Natural killer cell treated with Interleukin-12 subunit alpha and Interleukin-12 subunit beta and Interleukin-15 and Interleukin-18, amount 100 ng/mL, for 72 hours (primary cell): ENCODE measurements around the gene MRPS34. TPM values are rescaled to one million over a fixed set of nuclear protein-coding genes. Genes with fewer than 3 reads are reported as not detected.

Source experiments
- ATAC-seq, 2 donors: fragments of 150-1000 bp; cut with Tn5 transposase in 1 of 2; sonication (Bioruptor Pico), chemical (Tn5 transposase) in 1 of 2; 2 replicates each; pipeline ENCODE4 v1.10.0; 2021
- DNase-seq: peaks from one replicate; pipeline ENCODE4 v3.0.0; 2022; ENCODE audit warnings: low spot score
- H3K27ac Mint-ChIP-seq, 2 donors: 1 replicate in 1 of 2; 2 replicates in 1 of 2; pipeline ENCODE4 v1.8.0; 2022; ENCODE audit warnings: mixed read lengths in 2 of 2, mild to moderate bottlenecking in 1 of 2, moderate library complexity in 1 of 2
- H3K27me3 Mint-ChIP-seq, 2 donors: 1 replicate in 1 of 2; 2 replicates in 1 of 2; pipeline ENCODE4 v1.8.0; 2022; ENCODE audit warnings: mixed read lengths in 2 of 2
- H3K36me3 Mint-ChIP-seq: one replicate; pipeline ENCODE4 v1.8.0; 2022; ENCODE audit warnings: mixed read lengths
- H3K4me1 Mint-ChIP-seq, 2 donors: 1 replicate in 1 of 2; 2 replicates in 1 of 2; pipeline ENCODE4 v1.8.0; 2022; ENCODE audit warnings: low read depth in 2 of 2, mixed read lengths in 2 of 2, mild to moderate bottlenecking in 1 of 2
- H3K4me3 Mint-ChIP-seq: one replicate; pipeline ENCODE4 v1.8.0; 2022; ENCODE audit warnings: mixed read lengths
- H3K9me3 Mint-ChIP-seq: 2 replicates; pipeline ENCODE4 v1.8.0; 2022; ENCODE audit warnings: mixed read lengths
- total RNA-seq, 2 donors: library from RNA; stranded (reverse); gene quantifications; one replicate each; pipeline ENCODE4 v1.2.3, GENCODE V29; 2022

Gene MRPS34
- total RNA-seq, 2 donors from 2014 or later: 98.1 to 192 TPM

DNA sequence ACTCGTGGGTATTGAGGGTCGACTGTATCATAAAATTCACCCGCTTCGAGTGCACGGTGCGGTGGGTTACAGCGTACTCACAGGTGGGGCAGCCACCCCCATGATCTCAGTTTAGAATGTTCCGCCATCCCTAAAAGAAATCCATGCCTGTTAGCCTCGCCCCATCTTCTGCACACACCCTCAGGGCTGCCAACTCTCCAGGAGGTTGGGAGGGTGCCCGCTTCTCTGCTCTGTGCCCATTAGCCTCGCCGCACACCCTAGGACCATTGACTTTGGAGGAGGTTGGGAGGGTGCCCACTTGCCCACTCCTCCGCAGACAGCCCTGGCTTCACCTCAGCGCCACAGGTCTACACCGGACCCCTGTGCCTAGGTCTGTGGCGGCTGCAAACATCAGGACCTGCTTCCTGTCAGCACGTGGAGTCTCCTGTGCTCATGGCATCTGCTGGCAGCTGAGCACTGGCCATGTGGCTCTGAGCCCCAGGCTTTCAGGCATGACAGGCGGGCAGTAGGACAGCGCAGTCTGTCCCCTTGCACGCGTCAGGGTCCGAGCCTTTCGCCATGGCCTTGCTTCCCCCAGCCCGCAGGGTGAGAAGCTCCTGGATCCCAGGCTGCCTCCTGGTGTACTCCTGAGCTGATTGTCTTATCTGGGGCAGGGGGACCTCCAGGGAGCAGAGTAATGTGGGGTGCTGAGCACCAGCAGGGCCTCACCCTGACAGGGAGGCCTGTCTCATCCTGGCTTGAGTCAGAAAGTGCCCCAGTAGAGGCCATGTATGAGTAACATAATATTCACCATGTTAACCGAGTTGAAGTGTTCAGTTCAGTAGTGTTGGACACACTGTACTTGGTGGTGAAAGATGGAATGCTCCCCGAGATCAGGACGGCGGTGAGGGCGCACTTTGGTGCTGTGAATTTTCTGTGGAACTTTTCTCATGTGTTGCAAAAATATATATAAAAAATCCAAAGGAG lies 23.5 kb downstream of the MRPS34 start:
- Mint-ChIP-seq H3K27ac (no peak overlapping the region), H3K4me3 (no peak overlapping the region), H3K36me3 (no peaks in the 10 kb centered on the region), H3K9me3 (no peaks in the 10 kb centered on the region), H3K27me3 (no peaks in the 10 kb centered on the region), H3K4me1 (no peaks in the 10 kb centered on the region)
- ATAC-seq: peak; percentile 18 to 43
- DNase-seq: no peak

- Mint-ChIP-seq H3K4me1 (no peaks in the 10 kb centered on the region), H3K27me3 (no peaks in the 10 kb centered on the region), H3K27ac (no peak overlapping the region), H3K4me3 (no peak overlapping the region), H3K9me3 (no peaks in the 10 kb centered on the region), H3K36me3 (no peaks in the 10 kb centered on the region)
- ATAC-seq (no peak), DNase-seq (no peak)
These were observed 25.0 kb downstream of the MRPS34 start for GRCh38 chr16:1747934-1748333.

DNA sequence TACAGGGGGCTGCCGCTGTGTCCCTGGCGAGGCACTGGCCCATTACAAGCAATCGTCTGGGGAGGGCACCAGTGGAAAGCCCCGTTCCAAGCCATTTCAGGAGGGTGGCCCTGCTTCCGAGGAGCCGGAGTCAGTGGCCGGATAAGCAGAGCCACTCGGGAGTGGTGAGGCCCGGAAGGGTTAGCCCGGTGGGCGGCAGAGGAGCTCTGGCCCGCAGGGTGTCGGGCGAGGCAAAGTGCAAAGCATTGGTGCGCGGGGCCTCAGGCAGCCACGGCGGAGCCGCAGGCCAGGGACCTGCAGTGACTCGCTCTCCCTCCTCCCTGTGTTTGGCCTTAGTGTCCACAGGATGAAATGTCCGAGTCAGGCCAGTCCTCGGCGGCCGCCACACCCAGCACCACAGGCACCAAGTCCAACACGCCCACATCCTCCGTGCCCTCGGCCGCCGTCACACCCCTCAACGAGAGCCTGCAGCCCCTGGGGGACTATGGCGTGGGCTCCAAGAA lies 26.2 kb downstream of the MRPS34 start:
- no peak for ATAC-seq

GRCh38 chr16:1745900-1746692 lies 26.8 kb downstream of the MRPS34 start:
- DNase-seq (no peak), ATAC-seq (no peak)
- Mint-ChIP-seq H3K36me3 (no peaks in the 10 kb centered on the region), H3K27me3 (no peaks in the 10 kb centered on the region), H3K9me3 (no peaks in the 10 kb centered on the region), H3K27ac (no peak overlapping the region), H3K4me1 (no peaks in the 10 kb centered on the region), H3K4me3 (no peak overlapping the region)

More for the DNA sequence above, 26.2 kb downstream of the MRPS34 start:
- Mint-ChIP-seq H3K4me1 (no peaks in the 10 kb centered on the region), H3K36me3 (no peaks in the 10 kb centered on the region), H3K27me3 (no peaks in the 10 kb centered on the region), H3K27ac (no peak overlapping the region), H3K4me3 (no peak overlapping the region), H3K9me3 (no peaks in the 10 kb centered on the region)
- DNase-seq: no peak

DNA sequence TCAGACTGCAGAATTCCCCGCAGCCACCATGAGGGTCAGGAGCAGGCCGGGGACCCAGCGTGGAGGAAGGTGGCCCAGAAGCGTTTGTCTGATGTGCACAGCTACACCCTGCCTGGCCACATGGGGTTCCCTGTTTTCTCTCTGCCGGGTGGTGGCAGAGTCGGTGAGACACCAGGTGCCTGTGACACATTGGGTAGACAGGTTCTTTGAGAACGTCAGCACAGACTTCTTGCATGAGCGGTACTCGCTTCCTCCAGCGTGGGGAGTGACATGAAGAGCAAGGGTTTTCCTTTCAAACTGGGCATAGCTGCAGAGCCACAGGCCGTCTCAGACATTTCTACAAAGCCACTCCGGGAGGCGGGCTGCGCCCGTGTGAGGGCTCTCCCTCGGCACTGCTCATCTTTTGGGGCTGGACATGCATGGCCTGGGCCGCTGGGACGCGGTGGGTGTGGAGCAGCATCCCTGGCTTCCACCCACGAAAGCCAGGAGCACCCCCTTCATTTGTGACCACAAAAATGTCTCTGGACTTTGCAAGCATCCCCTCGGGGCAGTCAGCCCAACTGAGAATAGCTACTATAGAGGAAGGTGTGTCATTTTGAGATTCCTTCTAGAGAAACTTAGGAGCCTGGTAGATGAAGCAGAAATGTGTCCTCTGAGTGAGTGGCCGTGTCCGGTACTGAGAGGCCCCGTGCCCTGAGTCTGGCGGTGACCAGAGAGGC lies 27.6 kb downstream of the MRPS34 start:
- H3K27ac Mint-ChIP-seq: no peak overlapping the region
- no peaks in the 10 kb centered on the region for H3K36me3 Mint-ChIP-seq
- no peaks in the 10 kb centered on the region for H3K4me1 Mint-ChIP-seq
- ATAC-seq (no peak), DNase-seq (no peak)
- H3K4me3 Mint-ChIP-seq: no peak overlapping the region
- H3K27me3 Mint-ChIP-seq: no peaks in the 10 kb centered on the region
- H3K9me3 Mint-ChIP-seq: no peaks in the 10 kb centered on the region

- Mint-ChIP-seq H3K27me3 (no peaks in the 10 kb centered on the region), H3K9me3 (no peaks in the 10 kb centered on the region), H3K36me3 (no peaks in the 10 kb centered on the region), H3K27ac (no peak overlapping the region), H3K4me1 (no peaks in the 10 kb centered on the region), H3K4me3 (no peak overlapping the region)
- DNase-seq (no peak), ATAC-seq (no peak)
These were observed 28.5 kb downstream of the MRPS34 start for GRCh38 chr16:1744338-1744840.

- H3K36me3 Mint-ChIP-seq: no peaks in the 10 kb centered on the region
- no peaks in the 10 kb centered on the region for H3K9me3 Mint-ChIP-seq
These were observed 29.3 kb downstream of the MRPS34 start for GRCh38 chr16:1743376-1744337.

DNA sequence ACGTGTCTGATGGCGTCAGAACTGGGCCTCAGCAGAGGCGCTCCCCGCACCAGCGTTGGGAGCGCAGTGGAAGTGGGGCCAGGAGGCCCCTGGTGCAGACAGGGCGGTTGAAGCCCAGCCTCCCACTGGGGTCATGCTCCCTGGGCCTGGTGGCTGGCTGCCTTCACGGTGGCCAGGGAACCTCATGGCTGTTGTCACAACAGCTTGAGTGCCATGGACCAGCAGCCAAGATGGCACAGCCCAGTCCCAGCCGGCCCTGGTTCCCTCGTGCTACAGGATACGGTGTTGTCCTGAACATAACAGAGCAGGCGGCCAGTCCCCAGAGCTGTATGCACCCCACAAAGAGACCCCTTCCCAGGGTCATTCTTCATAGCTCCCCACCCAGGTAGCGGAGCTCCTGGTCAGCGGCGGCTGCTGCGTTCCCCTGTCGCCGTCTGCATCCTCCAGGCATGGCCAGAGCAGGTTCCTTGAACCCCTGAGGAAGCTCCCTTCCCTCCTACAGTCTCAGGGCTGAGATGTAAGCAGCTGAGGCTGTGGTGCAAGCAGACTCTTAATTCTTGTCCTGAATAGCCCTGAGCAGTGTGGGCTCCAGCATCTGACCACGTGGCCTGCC lies 31.3 kb downstream of the MRPS34 start:
- H3K4me3 Mint-ChIP-seq: no peak overlapping the region
- no peaks in the 10 kb centered on the region for H3K36me3 Mint-ChIP-seq
- no peaks in the 10 kb centered on the region for H3K9me3 Mint-ChIP-seq
- no peak overlapping the region for H3K27ac Mint-ChIP-seq
- DNase-seq (no peak), ATAC-seq (peak in 1 of 2 donors; percentile 21)
- no peaks in the 10 kb centered on the region for H3K27me3 Mint-ChIP-seq
- H3K4me1 Mint-ChIP-seq: no peaks in the 10 kb centered on the region

More at GRCh38 chr16:1743376-1744337, 29.3 kb downstream of the MRPS34 start:
- no peak overlapping the region for H3K27ac Mint-ChIP-seq
- no peaks in the 10 kb centered on the region for H3K4me1 Mint-ChIP-seq
- H3K4me3 Mint-ChIP-seq: no peak overlapping the region
- no peaks in the 10 kb centered on the region for H3K27me3 Mint-ChIP-seq
- no peak for DNase-seq
- no peak for ATAC-seq

GRCh38 chr16:1740781-1741490 lies 32.0 kb downstream of the MRPS34 start:
- H3K27ac Mint-ChIP-seq: no peak overlapping the region
- H3K4me1 Mint-ChIP-seq: no peaks in the 10 kb centered on the region
- H3K9me3 Mint-ChIP-seq: no peaks in the 10 kb centered on the region
- H3K27me3 Mint-ChIP-seq: no peaks in the 10 kb centered on the region
- ATAC-seq (no peak), DNase-seq (no peak)
- no peak overlapping the region for H3K4me3 Mint-ChIP-seq
- no peaks in the 10 kb centered on the region for H3K36me3 Mint-ChIP-seq

GRCh38 chr16:1740234-1740633 lies 32.7 kb downstream of the MRPS34 start:
- Mint-ChIP-seq H3K36me3 (no peaks in the 10 kb centered on the region), H3K9me3 (no peaks in the 10 kb centered on the region), H3K27me3 (no peaks in the 10 kb centered on the region), H3K27ac (no peak overlapping the region), H3K4me3 (no peak overlapping the region), H3K4me1 (no peaks in the 10 kb centered on the region)
- ATAC-seq (peak in 1 of 2 donors; percentile 37), DNase-seq (no peak)

GRCh38 chr16:1734816-1735215 lies 38.1 kb downstream of the MRPS34 start:
- no peak overlapping the region for H3K4me3 Mint-ChIP-seq
- no peaks in the 10 kb centered on the region for H3K36me3 Mint-ChIP-seq
- no peaks in the 10 kb centered on the region for H3K27me3 Mint-ChIP-seq
- H3K27ac Mint-ChIP-seq: no peak overlapping the region
- H3K4me1 Mint-ChIP-seq: no peaks in the 10 kb centered on the region
- ATAC-seq (no peak), DNase-seq (no peak)
- H3K9me3 Mint-ChIP-seq: no peaks in the 10 kb centered on the region

DNA sequence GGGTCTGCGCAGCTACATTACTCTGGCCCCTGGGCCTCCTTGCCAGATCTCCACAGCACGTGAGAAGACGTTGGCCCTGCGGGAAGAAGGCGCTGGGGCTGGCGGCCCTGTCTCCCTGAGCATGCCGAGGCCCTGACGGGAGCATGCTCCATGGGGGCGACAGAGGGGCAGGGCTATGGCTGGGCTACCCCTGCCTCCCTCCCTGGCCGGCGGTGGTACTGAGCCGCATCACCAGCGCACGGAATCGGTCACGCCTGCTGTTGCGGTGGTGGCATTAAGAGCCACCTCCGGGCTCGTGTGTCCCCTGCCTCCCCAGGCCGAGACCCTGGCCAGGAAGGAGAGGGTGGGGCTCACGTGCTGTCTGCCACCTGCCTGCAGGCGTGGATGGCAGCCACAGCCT lies 38.8 kb downstream of the MRPS34 start:
- no peak overlapping the region for H3K27ac Mint-ChIP-seq
- DNase-seq (no peak), ATAC-seq (no peak)
- no peaks in the 10 kb centered on the region for H3K27me3 Mint-ChIP-seq
- no peaks in the 10 kb centered on the region for H3K4me1 Mint-ChIP-seq
- no peaks in the 10 kb centered on the region for H3K36me3 Mint-ChIP-seq
- no peaks in the 10 kb centered on the region for H3K9me3 Mint-ChIP-seq
- H3K4me3 Mint-ChIP-seq: no peak overlapping the region
